Measurements from ENCODE around the gene DDX4. TPM values are rescaled to one million over a fixed set of nuclear protein-coding genes. Genes with fewer than 3 reads are reported as not detected.

DDX4 gene
- polyA plus RNA-seq, 3 donors from 2014 or later, result not detected

DNA sequence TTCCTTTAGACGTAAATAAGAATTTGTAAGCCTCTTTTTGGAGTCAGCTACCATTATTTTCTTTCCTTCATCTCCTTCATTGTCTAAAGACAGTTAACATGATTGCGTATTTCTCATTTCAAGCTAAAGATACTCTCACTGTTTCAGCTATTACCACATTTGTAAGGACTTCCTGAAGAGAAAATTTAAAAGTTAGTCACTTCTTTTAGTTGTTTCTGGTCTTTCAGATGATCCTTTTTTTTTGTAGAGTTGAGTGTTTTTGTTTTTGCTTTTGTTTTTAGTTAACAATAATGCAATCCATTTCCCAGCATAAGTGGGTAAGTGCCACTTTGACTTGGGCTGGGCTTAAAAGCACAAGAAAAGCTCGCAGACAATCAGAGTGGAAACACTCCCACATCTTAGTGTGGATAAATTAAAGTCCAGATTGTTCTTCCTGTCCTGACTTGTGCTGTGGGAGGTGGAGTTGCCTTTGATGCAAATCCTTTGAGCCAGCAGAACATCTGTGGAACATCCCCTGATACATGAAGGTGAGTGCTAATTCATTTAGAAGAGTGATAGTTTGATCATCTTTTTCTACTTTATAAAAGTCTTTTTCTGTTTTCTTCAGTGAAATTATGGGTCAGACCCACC is 115.3 kb downstream of the DDX4 start:
- H3K4me1 Mint-ChIP-seq, result peaks cover 2 to 37% of the 10 kb centered on the region in 2 donors
- peaks cover 0 to 13% (median 3%) of the 10 kb centered on the region in 3 donors for H3K27me3 Mint-ChIP-seq (ENCODE audit: low read depth in 3 of 3)
- H3K27ac Mint-ChIP-seq, result no peak overlapping the region
- H3K36me3 Mint-ChIP-seq, result no peaks in the 10 kb centered on the region
- no peak overlapping the region for H3K4me3 Mint-ChIP-seq
- peaks cover 0 to 3% (median 0%) of the 10 kb centered on the region in 6 donors for H3K9me3 Mint-ChIP-seq
- no peak for DNase-seq

DNA sequence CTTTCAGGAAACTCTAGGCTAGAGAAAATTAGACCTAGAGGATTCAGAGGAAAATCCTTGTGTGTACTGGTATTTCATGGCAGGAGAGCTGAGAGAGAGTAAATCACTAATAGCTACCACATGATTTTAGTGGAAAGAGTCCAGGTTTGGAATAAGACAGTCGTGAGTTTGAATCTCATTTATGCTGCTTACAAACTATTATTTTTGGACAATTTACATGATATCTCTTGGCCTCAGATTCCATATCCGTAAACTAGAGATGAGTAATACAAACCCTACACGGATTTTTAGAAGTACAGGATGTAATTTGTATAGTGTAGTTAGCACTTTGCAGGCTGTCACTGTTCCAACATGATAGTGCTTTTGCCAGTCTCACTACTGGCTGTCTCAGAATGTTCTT is 116.0 kb downstream of the DDX4 start:
- Mint-ChIP-seq H3K4me3 (no peak overlapping the region), H3K27ac (no peak overlapping the region)

DNA sequence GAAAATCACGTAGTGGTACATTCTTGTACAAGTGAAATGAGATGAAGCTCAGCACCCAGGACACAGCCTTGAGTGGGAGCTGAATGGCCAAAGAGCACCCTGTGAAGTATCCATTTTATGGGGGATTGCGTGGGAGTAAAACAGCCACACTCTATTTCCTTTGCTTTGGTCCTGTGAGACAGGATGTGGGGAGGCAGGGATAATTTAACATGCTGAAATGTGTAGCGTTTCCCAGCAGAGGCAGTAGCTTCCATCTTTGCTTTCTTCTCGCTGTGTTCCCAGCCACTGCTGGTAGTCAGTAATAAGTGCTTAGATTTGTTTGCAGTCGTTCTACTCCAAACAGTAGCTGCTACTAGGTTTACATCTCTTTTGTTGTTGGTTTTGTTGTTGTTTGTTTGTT is 117.6 kb downstream of the DDX4 start:
- no peaks in the 10 kb centered on the region for H3K36me3 Mint-ChIP-seq
- DNase-seq, result no peak
- H3K4me3 Mint-ChIP-seq, result no peak overlapping the region
- peaks cover 0 to 25% of the 10 kb centered on the region in 2 donors for H3K4me1 Mint-ChIP-seq
- no peak overlapping the region for H3K27ac Mint-ChIP-seq
- H3K9me3 Mint-ChIP-seq, result no peaks in the 10 kb centered on the region
- peaks cover 0 to 12% (median 0%) of the 10 kb centered on the region in 3 donors for H3K27me3 Mint-ChIP-seq (ENCODE audit: low read depth in 3 of 3)

More for the DNA sequence above, 116.0 kb downstream of the DDX4 start:
- Mint-ChIP-seq H3K9me3 (peaks cover 0 to 3% (median 0%) of the 10 kb centered on the region in 6 donors), H3K36me3 (no peaks in the 10 kb centered on the region), H3K27me3 (ENCODE audit: low read depth in 3 of 3) (peaks cover 0 to 11% (median 0%) of the 10 kb centered on the region in 3 donors), H3K4me1 (peaks cover 0 to 32% of the 10 kb centered on the region in 2 donors)
- DNase-seq, result no peak

- Mint-ChIP-seq H3K27me3 (ENCODE audit: low read depth in 3 of 3) (peaks cover 0 to 5% (median 0%) of the 10 kb centered on the region in 3 donors), H3K9me3 (no peaks in the 10 kb centered on the region), H3K27ac (no peak overlapping the region), H3K4me1 (peaks cover 0 to 25% of the 10 kb centered on the region in 2 donors), H3K36me3 (no peaks in the 10 kb centered on the region), H3K4me3 (no peak overlapping the region)
- peak in 2 of 3 donors; percentile 12 to 18 for DNase-seq
These were observed 118.8 kb downstream of the DDX4 start for GRCh38 chr5:55856516-55857246.

- Mint-ChIP-seq H3K9me3 (no peaks in the 10 kb centered on the region), H3K4me1 (peaks cover 0 to 25% of the 10 kb centered on the region in 2 donors), H3K27ac (no peak overlapping the region), H3K27me3 (ENCODE audit: low read depth in 3 of 3) (peaks cover 0 to 5% (median 0%) of the 10 kb centered on the region in 3 donors), H3K4me3 (no peak overlapping the region), H3K36me3 (no peaks in the 10 kb centered on the region)
- DNase-seq, result no peak
These were observed 119.4 kb downstream of the DDX4 start for GRCh38 chr5:55857247-55857640.

- no peak for DNase-seq
- H3K36me3 Mint-ChIP-seq, result no peaks in the 10 kb centered on the region
- H3K27ac Mint-ChIP-seq, result no peak overlapping the region
- no peaks in the 10 kb centered on the region for H3K9me3 Mint-ChIP-seq
- peaks cover 0 to 5% (median 0%) of the 10 kb centered on the region in 3 donors for H3K27me3 Mint-ChIP-seq (ENCODE audit: low read depth in 3 of 3)
- H3K4me3 Mint-ChIP-seq, result no peak overlapping the region
- H3K4me1 Mint-ChIP-seq, result peaks cover 0 to 25% of the 10 kb centered on the region in 2 donors
These were observed 120.2 kb downstream of the DDX4 start for GRCh38 chr5:55858104-55858503.

DNA sequence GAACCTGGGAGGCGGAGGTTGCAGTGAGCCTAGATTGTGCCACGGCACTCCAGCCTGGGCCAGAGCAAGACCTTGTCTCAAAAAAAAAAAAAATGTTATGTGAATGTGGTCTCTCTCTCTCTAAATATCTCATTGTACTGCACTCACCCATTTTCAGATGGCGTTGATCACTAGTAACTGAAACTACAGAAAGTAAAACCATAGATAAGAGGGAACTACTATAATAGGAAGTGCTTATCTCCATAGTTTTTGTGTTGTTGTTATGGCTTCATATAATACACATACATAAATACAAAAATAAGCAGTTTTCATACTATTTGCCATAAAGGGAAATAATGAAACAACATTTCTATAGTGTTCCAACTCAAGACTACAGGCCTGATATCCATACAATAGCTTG is 122.4 kb downstream of the DDX4 start:
- H3K4me3 Mint-ChIP-seq, result no peak overlapping the region
- no peaks in the 10 kb centered on the region for H3K9me3 Mint-ChIP-seq
- no peak overlapping the region for H3K27ac Mint-ChIP-seq
- peaks cover 0 to 5% (median 0%) of the 10 kb centered on the region in 3 donors for H3K27me3 Mint-ChIP-seq (ENCODE audit: low read depth in 3 of 3)
- no peaks in the 10 kb centered on the region for H3K36me3 Mint-ChIP-seq
- peaks cover 0 to 24% of the 10 kb centered on the region in 2 donors for H3K4me1 Mint-ChIP-seq
- DNase-seq, result no peak

DNA sequence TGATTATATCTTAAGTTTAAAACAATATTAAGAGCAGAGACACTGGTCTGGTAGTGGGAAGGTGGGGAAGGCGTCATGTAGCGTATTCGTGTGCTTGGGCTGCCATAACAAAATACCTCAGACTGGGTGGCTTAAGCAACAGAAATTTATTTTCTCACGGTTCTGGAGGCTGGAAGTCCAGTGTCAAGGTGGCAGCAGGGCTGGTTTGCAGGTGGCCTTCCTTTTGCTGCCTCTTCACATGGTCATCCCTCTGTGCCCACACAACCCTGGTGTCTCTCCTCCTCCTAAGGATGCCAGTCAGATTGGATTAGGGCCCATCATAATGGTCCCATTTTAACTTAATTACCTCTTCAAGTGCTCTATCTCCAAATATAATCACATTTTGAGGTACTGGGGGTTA is 122.8 kb downstream of the DDX4 start:
- peaks cover 0 to 1% (median 0%) of the 10 kb centered on the region in 3 donors for H3K27me3 Mint-ChIP-seq (ENCODE audit: low read depth in 3 of 3)
- no peaks in the 10 kb centered on the region for H3K9me3 Mint-ChIP-seq
- no peak for DNase-seq
- H3K27ac Mint-ChIP-seq, result no peak overlapping the region
- no peak overlapping the region for H3K4me3 Mint-ChIP-seq
- peaks cover 0 to 20% of the 10 kb centered on the region in 2 donors for H3K4me1 Mint-ChIP-seq
- no peaks in the 10 kb centered on the region for H3K36me3 Mint-ChIP-seq

GRCh38 chr5:55864606-55865541 is 127.0 kb downstream of the DDX4 start:
- no peaks in the 10 kb centered on the region for H3K36me3 Mint-ChIP-seq
- H3K9me3 Mint-ChIP-seq, result no peaks in the 10 kb centered on the region
- no peaks in the 10 kb centered on the region for H3K4me1 Mint-ChIP-seq
- no peak overlapping the region for H3K27ac Mint-ChIP-seq
- no peak overlapping the region for H3K4me3 Mint-ChIP-seq
- H3K27me3 Mint-ChIP-seq (ENCODE audit: low read depth in 3 of 3), result peaks cover 0 to 3% (median 0%) of the 10 kb centered on the region in 3 donors
- no peak for DNase-seq

- no peaks in the 10 kb centered on the region for H3K4me1 Mint-ChIP-seq
- no peaks in the 10 kb centered on the region for H3K9me3 Mint-ChIP-seq
- H3K27me3 Mint-ChIP-seq (ENCODE audit: low read depth in 3 of 3), result peaks cover 0 to 3% (median 0%) of the 10 kb centered on the region in 3 donors
- no peak for DNase-seq
- H3K4me3 Mint-ChIP-seq, result no peak overlapping the region
- no peak overlapping the region for H3K27ac Mint-ChIP-seq
- no peaks in the 10 kb centered on the region for H3K36me3 Mint-ChIP-seq
These were observed 128.0 kb downstream of the DDX4 start for GRCh38 chr5:55865831-55866230.

DNA sequence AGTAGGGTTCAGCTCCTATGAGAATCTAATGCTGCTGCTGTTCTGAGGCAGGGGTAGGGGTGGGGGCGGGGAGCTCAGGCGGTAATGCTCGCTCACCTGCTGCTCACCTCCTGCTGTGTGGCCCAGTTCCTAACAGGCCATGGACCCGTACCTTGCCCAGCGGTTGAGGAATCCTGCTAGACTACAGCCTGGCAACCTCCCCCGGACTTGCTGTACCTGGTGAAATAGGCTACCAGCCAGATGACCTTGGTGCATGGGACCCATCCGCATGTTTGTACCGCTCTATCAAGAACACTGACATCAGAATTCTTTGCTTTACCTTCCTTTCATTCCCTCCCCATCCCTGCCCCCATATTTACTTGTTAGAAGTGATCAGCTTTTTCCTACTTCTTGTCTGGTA is 128.6 kb downstream of the DDX4 start:
- H3K27me3 Mint-ChIP-seq (ENCODE audit: low read depth in 3 of 3), result peaks cover 0 to 3% (median 0%) of the 10 kb centered on the region in 3 donors
- no peaks in the 10 kb centered on the region for H3K36me3 Mint-ChIP-seq
- H3K4me3 Mint-ChIP-seq, result no peak overlapping the region
- DNase-seq, result no peak
- no peaks in the 10 kb centered on the region for H3K4me1 Mint-ChIP-seq
- H3K27ac Mint-ChIP-seq, result no peak overlapping the region
- no peaks in the 10 kb centered on the region for H3K9me3 Mint-ChIP-seq

Data from immature natural killer cell (primary cell).